Epidermal melanocyte (primary cell): Measurements from ENCODE around the gene IPPK.
A peak's percentile ranks its signal among the peaks of the same experiment; 100 is the strongest.

ENCODE experiments used
- DNase-seq: peaks from one replicate; pipeline ENCODE4 v3.0.0; 2011; ENCODE audit warnings: low spot score; ENCODE audit not compliant: insufficient read length

Gene IPPK, protein sequence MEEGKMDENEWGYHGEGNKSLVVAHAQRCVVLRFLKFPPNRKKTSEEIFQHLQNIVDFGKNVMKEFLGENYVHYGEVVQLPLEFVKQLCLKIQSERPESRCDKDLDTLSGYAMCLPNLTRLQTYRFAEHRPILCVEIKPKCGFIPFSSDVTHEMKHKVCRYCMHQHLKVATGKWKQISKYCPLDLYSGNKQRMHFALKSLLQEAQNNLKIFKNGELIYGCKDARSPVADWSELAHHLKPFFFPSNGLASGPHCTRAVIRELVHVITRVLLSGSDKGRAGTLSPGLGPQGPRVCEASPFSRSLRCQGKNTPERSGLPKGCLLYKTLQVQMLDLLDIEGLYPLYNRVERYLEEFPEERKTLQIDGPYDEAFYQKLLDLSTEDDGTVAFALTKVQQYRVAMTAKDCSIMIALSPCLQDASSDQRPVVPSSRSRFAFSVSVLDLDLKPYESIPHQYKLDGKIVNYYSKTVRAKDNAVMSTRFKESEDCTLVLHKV

DNA sequence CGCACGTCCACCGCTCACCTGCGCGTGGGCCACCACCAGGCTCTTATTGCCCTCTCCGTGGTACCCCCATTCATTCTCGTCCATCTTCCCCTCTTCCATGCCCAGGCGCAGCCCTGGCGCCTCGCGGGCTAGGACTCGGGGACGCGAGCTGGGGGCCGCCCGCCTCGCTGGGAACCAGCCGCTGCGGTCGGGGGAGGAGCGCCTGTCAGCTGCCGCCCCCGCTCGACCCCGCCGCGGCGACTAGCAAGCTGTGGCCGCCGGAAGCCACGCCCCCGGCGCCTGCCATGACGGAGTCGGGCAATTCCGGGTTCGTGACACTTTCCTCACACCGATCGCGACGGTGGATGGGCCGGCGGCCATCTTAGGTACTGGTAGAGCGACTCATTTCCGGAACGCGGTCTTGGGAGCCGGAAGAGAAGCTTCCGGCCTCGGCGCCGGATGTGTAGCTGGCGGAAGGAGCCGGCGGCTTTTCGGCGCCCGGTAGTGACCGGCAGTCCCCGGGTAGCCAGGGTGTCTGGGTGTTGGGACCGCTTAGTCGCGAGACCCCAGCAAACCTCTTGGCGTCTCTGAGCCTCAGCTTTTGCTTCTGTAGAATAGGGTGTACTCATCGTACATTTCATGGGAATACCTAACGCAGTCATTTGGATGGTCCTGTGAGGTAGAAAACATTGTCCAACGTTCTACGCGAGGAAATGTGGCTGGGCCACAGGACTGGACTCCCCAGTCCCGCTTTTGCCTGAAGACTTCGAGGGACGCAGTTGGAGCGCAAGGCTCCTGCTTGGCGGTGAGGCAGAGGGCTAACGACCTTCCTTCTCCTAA lies at the start of gene IPPK:
TSS of gene IPPK (minus strand) at position 242 of the 819 bp plus-strand sequence. CDS start at position 99, 143 bp downstream.
- peak; percentile 99 for DNase-seq

DNA sequence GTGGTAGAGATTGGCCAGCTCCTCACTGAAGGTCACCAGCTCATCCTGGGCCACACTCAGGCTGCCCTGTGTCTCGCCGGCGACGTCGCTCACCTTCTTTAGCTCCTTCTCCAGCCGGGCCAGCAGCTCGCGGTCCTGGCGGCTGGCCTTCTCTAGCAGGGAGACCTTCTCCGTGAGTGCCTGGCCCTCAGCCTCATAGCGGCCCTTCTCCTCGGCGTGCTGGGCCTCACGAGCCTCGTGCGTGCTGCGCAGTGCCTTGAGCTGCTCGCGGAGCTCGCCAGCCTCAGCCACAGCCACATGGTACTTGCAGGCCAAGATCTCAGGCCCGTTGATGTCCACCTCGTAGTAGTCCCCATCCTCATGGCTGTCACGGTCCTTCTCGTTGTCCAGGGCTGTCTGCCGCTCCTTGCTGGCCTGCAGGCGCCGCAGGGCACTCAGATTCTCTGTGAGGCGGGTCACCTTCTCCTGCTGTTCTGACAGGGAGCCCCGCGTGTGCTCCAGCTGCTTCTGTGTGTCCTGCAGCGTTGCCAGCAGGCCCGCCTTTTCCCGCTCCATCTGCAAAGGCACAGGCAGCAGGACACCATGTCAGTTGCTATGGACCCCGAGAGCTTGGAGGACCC lies 49.2 kb upstream of the IPPK start:
- DNase-seq: peak; percentile 4

DNA sequence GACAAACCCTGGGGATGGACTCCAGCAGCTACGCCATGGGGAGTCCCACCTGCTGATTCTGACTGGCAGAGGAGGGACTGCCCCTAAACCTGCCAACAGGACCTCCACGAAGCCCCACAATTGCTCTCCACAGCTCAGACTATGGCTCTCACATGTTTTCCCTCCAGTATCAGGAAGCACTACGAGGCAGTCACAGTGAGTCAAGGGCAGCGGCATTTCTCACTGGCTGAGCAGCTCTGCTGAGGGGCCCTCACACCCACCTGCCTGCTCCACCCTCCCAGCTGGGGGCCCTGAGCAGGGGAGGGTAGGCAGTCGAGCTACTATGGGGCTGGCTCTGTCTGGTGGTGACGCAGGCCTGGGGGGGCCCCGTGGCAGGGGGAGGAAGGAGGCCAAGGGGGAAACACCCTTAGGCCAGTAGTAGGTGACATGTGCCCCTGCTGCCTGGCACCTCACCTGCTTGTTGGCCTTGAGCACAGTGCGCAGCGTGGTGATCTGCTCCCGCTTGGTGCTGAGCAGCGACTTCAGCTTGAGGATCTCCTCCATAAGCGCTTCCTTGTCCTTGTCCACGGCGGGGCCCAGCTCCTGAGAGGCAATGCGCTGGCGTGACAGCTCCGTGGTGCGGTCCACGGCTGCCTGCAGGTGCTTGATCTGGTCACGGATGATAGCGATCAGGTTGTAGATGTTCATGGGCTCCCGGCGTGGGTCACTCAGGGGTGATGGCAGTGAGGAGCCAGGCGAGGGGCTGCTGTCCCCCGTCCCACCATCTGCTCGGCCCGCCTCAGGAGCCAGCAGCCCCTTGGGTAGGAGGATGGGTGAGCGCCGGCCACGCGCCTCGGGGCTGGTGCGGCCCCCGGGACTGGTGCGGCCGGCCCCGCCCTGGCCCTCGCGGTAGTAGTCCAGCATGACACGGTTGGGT lies 48.4 kb upstream of the IPPK start:
- DNase-seq: peak; percentile 8

GRCh38 chr9:92717201-92718085 lies 47.5 kb upstream of the IPPK start:
- peak; percentile 6 for DNase-seq

DNA sequence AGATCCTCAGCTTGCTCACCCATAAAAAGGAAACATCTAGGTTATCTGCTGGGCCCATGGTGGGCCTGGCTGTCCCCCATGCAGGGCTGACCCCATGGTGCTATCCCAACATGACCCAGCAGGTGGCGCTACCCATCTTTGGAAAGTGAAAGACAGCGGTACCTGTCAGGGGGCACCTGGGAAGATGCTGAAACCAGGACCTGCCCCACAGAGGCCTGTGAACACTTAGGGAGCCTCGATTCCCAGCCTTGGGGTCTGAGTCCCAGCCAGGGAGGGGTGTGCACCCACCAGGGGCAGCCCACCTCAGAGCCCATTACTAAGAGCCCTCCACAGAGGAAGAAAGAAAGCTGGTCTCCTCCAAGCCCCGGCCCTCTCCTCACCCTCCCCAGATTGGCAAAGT lies 46.6 kb upstream of the IPPK start:
- peak; percentile 78 for DNase-seq

DNA sequence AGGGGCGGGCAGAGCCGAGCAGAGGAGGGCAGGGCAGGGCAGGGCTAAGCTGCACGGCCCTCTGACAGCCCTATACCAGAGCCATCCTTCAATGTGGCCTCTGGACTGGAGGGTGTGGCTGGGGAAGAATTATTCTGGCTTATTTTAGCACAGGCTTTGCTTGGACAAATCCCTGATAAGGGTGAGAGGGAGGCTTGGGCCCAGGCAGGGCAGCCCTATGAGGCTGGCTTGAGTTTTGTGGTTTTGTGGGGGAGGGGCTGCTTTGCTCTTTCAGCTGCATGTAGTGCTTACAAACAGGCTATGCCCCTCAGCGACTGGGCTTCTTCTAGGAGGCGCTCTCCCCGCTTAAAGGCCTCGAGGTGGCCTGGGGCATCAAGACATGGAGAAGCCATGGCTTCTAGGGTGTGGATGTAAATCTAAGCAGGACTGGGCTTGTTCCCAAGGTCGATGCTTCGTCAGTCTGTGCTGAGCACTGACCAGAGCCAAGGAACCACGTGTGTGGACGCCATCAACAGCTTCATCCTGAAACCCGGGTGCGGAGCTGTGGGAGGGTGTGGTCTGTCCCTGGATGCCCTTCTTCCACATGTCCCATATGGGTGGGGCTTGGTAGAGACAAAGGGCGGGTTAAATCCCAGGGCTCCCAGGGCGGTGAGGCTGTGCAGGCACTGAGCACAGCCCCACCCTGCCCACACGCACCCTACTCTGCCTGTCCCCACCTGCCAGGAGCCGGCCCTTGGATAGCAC lies 45.7 kb upstream of the IPPK start:
- peak; percentile 7 for DNase-seq

DNA sequence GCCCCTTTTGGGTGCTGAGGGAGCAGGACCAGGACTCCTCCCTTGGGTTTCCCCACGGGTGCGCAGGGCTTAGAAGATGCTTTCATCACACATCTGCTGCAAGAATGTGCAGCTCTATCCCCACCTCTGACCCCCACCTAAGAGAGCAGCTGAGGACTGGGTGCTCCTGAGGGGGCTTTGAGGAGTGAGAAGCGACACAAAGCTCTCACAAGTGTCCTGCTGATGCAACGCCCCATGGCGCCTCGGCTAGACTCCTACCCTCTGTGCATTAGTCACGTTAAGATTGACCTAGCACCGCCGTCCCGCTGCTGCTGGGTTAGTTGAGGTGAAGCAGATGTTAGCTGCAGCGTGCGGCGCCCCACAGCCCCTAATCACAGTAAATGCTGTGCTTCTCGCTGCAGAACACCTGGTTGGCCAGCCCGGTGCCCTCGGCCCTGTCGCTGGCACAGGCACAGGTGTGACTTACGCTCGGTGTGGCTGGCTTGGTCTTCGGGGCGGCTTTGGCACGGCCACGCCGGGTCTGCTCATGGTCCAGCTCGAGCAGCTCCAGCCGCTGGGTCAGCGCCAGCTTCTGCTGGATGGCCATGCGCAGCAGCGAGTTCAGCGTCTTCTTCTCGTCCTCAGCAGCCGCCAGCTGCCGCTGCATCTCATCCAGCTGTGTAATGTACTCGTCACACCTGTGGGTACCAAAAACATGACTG lies 45.0 kb upstream of the IPPK start:
- peak; percentile 5 for DNase-seq

DNA sequence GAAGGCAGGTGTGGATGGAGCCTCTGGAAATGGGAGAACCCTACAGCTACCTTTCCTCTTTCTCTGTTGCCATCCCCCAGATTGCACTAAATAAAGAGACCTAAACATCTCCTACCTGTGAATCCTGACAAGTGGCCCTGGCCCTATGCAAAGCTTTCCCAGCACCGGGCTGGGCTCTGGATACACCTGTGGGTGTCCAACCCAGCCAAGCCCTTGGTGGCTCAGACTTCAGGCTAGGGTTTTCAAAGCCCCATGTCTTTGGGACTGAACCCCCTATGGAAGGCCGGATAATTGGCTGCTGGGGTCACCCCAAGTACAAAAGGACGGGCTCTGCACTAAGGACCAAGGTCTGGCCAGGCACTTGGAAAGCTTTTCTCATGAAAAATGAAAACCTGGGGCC lies 44.1 kb upstream of the IPPK start:
- DNase-seq: peak; percentile 11

DNA sequence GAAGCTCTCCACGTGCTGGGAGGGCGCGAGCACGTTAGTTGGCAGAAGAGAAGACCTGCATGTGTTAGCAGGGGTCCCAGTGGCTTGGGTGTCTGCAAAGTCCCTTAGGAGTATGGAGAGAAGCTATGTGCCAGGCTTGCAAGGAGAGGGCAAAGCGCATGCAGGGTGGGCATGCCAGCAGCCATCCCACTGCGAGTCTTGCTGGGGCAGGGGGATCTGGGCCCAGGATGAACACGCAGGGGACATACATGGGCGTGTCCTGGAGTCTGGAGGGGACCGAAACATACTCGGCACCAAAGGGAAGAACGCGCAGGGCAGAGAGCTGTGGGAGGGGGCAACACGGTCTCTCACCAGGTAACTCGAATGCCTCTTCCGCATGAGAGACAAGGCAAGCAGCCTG lies 43.6 kb upstream of the IPPK start:
- peak; percentile 7 for DNase-seq

GRCh38 chr9:92712767-92713166 lies 42.8 kb upstream of the IPPK start:
- peak; percentile 15 for DNase-seq

GRCh38 chr9:92711844-92712243 lies 41.9 kb upstream of the IPPK start:
- no peak for DNase-seq

DNA sequence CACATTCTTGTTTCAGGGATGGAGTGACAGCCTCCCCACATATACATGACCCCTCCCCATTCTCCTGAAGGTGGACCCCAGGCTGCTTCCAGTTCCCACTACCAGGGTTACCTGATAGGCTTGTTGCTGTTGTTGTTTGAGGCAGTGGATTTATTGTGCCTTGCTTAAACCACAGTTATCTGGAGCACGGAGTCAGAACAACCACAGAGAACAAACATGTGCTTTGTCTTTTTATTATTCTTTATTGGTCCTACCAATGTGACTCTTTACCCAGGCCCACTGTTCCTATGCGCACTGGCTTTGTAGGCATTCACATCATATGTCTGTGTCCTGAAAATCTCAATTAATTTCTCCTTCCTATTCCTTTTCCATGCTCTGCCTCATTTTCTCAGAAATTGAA lies 41.2 kb upstream of the IPPK start:
- DNase-seq: peak; percentile 18

DNA sequence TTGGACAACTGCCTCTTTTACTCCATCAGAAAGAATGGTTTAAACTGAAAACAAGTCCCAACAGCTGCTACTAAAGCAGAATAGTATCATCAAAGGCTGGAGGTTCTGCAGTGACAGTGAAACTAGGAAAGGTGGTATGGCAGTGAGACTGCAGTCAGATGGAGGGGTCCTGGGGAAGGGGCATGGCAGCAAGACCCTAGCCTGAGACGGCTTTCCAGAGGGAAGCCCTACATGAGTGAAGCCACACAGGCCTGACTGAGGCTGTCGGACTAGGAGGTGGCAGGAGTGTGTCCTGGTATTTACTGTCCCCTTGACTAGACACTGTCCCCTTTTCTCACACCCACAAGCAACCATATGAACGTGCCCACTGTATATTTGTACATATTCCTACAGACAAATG lies 40.4 kb upstream of the IPPK start:
- no peak for DNase-seq

- DNase-seq: peak; percentile 10
These were observed 40.0 kb upstream of the IPPK start for GRCh38 chr9:92709954-92710353.

DNA sequence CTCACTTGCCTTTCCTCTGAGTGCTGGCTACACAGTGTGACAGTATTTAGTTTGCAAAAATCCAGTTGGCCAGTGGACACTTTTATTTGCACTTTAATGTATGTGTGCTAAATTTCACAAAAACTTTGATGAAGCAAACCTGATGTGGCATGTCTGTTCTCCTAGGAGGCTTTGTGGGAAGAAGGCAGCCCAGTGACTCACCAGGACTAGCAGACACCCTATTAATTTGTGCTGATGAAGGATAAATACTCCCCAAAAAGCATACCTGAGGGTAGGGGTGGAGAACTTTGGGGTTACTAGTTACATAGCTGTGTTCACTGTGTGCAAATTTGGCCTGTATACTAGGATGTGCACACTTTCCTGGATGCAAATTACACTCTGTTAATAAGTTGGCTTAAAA lies 39.3 kb upstream of the IPPK start:
- peak; percentile 9 for DNase-seq

DNA sequence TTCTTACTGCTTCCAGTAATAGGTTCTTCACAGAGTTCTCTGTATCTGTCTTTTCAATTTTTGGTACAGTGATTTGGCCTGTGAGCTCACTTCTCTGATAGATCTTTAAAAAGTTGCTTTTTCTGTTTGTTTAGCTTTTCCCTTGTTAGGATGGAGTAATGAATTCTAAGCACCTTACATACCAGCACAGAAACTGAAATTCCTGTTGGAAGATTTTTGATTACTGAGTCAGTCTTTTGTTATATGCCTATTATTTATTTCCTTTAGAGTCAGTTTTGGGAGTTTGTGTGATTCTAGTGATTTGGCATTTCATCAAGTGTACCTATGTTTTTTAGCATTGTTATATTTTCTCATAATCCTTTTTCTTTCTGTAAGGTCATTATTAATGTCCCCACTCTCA lies 37.6 kb upstream of the IPPK start:
- DNase-seq: no peak

- DNase-seq: peak; percentile 14
These were observed 36.4 kb upstream of the IPPK start for GRCh38 chr9:92706218-92706940.

DNA sequence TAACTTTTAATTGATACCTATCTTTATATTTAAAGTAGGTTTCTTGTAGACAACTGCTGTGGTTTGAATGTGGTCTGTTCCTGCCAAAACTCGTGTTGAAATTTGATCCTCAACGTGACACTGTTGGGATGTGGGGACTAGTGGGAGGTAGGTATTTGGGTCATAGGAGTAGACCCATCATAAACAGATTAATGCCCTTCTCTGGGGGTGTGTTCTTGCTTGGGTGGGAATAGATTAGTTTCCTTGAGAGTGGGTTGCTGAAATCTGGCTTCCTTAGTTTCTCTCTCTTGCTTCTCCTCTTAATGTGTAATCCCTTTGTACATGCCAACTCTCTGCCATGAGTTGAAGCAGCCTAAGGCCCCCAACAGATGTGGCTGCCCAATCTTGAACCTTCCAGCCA lies 34.6 kb upstream of the IPPK start:
- DNase-seq: no peak
